HG02938 (cell line): Measurements from ENCODE around the gene GAGE12G.
"Not testable (repeated sequence)": the region's sequence is repeated elsewhere in the genome, so short reads cannot be mapped to it uniquely, and the experiment has no call there.

Experiments used
- ATAC-seq: cut with Tn5 transposase; IDR thresholded peaks from one replicate; pipeline ENCODE4 v1.9.1; 2021; ENCODE audit warnings: mild to moderate bottlenecking, moderate library complexity; ENCODE audit not compliant: unreplicated experiment

GAGE12G gene

GRCh38 chrX:49570100-49570499 is at the start of gene GAGE12G:
TSS of gene GAGE12G (plus strand) at chrX:49570400. CDS start at chrX:49571555, 1,155 bp downstream.
- not testable (repeated sequence) for ATAC-seq

- ATAC-seq, result not testable (repeated sequence)
These were observed 38.3 kb upstream of the GAGE12G start, which contains the start of gene GAGE12C for GRCh38 chrX:49531877-49532276. TSS of gene GAGE12C (plus strand) at chrX:49532177. CDS start at chrX:49533332, 1,155 bp downstream.

GRCh38 chrX:49541433-49541832 is 28.8 kb upstream of the GAGE12G start, which contains the start of gene GAGE12D:
TSS of gene GAGE12D (plus strand) at chrX:49541733. CDS start at chrX:49542888, 1,155 bp downstream.
- not testable (repeated sequence) for ATAC-seq

- not testable (repeated sequence) for ATAC-seq
These were observed 19.2 kb upstream of the GAGE12G start, which contains the start of gene GAGE12E for GRCh38 chrX:49550989-49551388. TSS of gene GAGE12E (plus strand) at chrX:49551289. CDS start at chrX:49552444, 1,155 bp downstream.

GRCh38 chrX:49560542-49560941 is 9.7 kb upstream of the GAGE12G start, which contains the start of gene GAGE12F:
TSS of gene GAGE12F (plus strand) at chrX:49560842. CDS start at chrX:49561997, 1,155 bp downstream.
- ATAC-seq, result not testable (repeated sequence)

- not testable (repeated sequence) for ATAC-seq
These were observed 1.5 kb upstream of the GAGE12G start for GRCh38 chrX:49568728-49569127.

- not testable (repeated sequence) for ATAC-seq
These were observed 1.0 kb upstream of the GAGE12G start for GRCh38 chrX:49569152-49569551.

- not testable (repeated sequence) for ATAC-seq
These were observed 9.4 kb downstream of the GAGE12G start, which contains the start of gene GAGE12H for GRCh38 chrX:49579649-49580048. TSS of gene GAGE12H (plus strand) at chrX:49579949. CDS start at chrX:49581104, 1,155 bp downstream.

GRCh38 chrX:49589196-49589595 is 19.0 kb downstream of the GAGE12G start, which contains the start of gene GAGE2A:
TSS of gene GAGE2A (plus strand) at chrX:49589496. CDS start at chrX:49590651, 1,155 bp downstream.
- not testable (repeated sequence) for ATAC-seq

- ATAC-seq, result not testable (repeated sequence)
These were observed 19.7 kb downstream of the GAGE12G start for GRCh38 chrX:49589769-49590478.

GRCh38 chrX:49590488-49590887 is 20.3 kb downstream of the GAGE12G start:
- ATAC-seq, result not testable (repeated sequence)

GRCh38 chrX:49598720-49599119 is 28.5 kb downstream of the GAGE12G start, which contains the start of gene GAGE1:
TSS of gene GAGE1 (plus strand) at chrX:49599020. CDS start at chrX:49600175, 1,155 bp downstream.
- not testable (repeated sequence) for ATAC-seq

- ATAC-seq, result no peak
These were observed 40.6 kb downstream of the GAGE12G start for GRCh38 chrX:49610718-49611310.

GRCh38 chrX:49618574-49618973 is 48.4 kb downstream of the GAGE12G start:
- no peak for ATAC-seq
